Right lobe of liver (tissue), 6 donors: ENCODE results near the gene F2R. TPM values are rescaled to one million over a fixed set of nuclear protein-coding genes. Genes with fewer than 3 reads are reported as not detected.
A peak's percentile ranks its signal among the peaks of the same experiment; 100 is the strongest.

ENCODE experiments used
- ATAC-seq, 4 donors: fragments of 200-7000 bp; cut with Tn5 transposase; one replicate each; pipeline ENCODE4 v1.9.1; 2020; ENCODE audit warnings: mild to moderate bottlenecking in 4 of 4, moderate library complexity in 4 of 4
- DNase-seq, 3 donors: peaks; one replicate each; pipeline ENCODE4 v3.0.0-alpha.2; 2020
- H3K27ac ChIP-seq, 3 donors: fragments of 200-600 bp; one replicate each; pipeline ENCODE4 v1.8.0; 2022
- H3K27me3 ChIP-seq, 2 donors: fragments of 200-600 bp; one replicate each; pipeline ENCODE4 v1.8.0; 2022
- H3K36me3 ChIP-seq, 4 donors: fragments of 200-600 bp; sonication (generic) in 1 of 4; one replicate each; pipeline versions ENCODE4 v1.5.1 to v1.8.0; 2017 to 2022; ENCODE audit warnings: control low read depth in 1 of 4
- H3K4me1 ChIP-seq, 4 donors: fragments of 200-600 bp; sonication (generic) in 1 of 4; one replicate each; pipeline versions ENCODE4 v1.5.1 to v1.8.0; 2017 to 2022; ENCODE audit warnings: control low read depth in 1 of 4
- H3K4me3 ChIP-seq, 3 donors: fragments of 200-600 bp; one replicate each; pipeline ENCODE4 v1.8.0; 2022
- H3K9me3 ChIP-seq, 4 donors: fragments of 200-600 bp; sonication (generic) in 1 of 4; one replicate each; pipeline versions ENCODE4 v1.5.1 to v1.8.0; 2017 to 2022; ENCODE audit warnings: control low read depth in 1 of 4
- POLR2A ChIP-seq: fragments of 450-650 bp; IDR thresholded peaks from one replicate; pipeline ENCODE4 v1.6.1; 2017; ENCODE audit warnings: antibody characterized with exemption, mild to moderate bottlenecking
- WGBS: methylation state at CpG from one replicate; pipeline ENCODE4 v1.1.6; 2018; ENCODE audit warnings: low coverage, low lambda C conversion rate; ENCODE audit not compliant: insufficient coverage; ENCODE audit errors: missing lambda C conversion rate; 5-methylcytosine and 5-hydroxymethylcytosine counted together
- intact Hi-C, 2 donors: fragments of 100-400 bp; cut with DNase I; formaldehyde crosslinking; loops; one replicate each; pipeline versions ENCODE4 v1.11.2 to v1.14.1; 2022
- total RNA-seq, 6 experiments: library from RNA; depleted of rRNA in 2 of 6; stranded (reverse); fragments of >200 nt in 2 of 6; fragmentation: NEBNext Ultra II Directional in 3 of 6; extraction: Animal tissue kit (Norgen Biotek cat#: 25700) in 3 of 6; gene quantifications; one replicate each; pipeline versions ENCODE4 v1.1.0 to v1.2.4, GENCODE V29; 2016 to 2023
- TF ChIP-seq, protein P1 (sequence below), 4 donors: fragments of 200-600 bp in 3 of 4; fragments of 450-650 bp in 1 of 4; IDR thresholded peaks; one replicate each; pipeline versions ENCODE4 v1.5.1 to v1.8.0; 2016 to 2022; ENCODE audit warnings: antibody characterized with exemption in 4 of 4, mild to moderate bottlenecking in 2 of 4
- donor health status: DM: no; HTN: yes; CAD: no.
- donor health status: DM: no; HTN: no; CAD: no.
- donor health status: DM: no; HTN: no; CAD: no.
- donor health status: DM: no; HTN: yes; CAD: no.
- donor health status: DM: no; HTN: yes; CAD: no.

F2R gene
- total RNA-seq, 6 experiments from 2014 or later: 3.5 to 18.4 (median 11.4) TPM

DNA sequence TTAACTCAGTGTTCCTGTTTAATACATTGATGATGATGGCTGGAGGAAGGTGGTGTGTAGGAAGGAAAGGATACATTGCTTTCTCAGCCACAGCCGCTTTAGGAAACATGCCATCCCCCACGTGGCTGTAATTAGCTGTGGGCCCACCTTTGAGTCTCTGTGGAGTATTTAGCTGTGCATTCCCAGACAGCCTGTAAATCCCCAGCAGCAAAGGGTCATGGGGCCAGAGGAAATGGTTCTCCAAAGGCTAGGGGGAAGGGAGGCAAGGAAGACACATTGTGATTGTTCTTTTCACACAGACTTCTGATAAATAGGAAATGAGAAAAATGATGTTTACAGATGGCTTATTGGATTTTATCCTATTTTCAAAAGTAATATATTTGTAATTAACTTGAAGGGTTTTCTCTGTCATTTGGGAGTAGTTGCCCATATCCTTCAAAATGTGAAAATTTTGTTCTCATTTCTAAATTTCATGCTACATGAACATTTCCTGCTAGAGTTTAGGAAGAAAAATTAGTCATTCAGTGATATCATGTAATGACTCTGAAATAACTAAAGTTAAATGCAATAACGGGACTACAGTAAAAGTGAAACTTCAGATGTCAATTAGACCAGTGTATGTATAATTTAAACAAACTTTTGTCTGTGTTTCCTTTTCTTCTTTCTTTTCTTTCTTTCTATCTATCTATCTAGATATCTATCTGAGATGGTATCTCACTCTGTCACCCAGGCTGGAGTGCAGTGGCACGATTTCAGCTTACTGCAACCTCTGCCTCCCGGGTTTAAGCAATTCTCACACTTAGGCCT is 24.3 kb upstream of the F2R start:
- no peak overlapping the region for H3K4me3 ChIP-seq
- H3K36me3 ChIP-seq: peaks cover 0 to 38% (median 16%) of the 10 kb centered on the region in 4 donors
- TF ChIP-seq, protein P1, sequence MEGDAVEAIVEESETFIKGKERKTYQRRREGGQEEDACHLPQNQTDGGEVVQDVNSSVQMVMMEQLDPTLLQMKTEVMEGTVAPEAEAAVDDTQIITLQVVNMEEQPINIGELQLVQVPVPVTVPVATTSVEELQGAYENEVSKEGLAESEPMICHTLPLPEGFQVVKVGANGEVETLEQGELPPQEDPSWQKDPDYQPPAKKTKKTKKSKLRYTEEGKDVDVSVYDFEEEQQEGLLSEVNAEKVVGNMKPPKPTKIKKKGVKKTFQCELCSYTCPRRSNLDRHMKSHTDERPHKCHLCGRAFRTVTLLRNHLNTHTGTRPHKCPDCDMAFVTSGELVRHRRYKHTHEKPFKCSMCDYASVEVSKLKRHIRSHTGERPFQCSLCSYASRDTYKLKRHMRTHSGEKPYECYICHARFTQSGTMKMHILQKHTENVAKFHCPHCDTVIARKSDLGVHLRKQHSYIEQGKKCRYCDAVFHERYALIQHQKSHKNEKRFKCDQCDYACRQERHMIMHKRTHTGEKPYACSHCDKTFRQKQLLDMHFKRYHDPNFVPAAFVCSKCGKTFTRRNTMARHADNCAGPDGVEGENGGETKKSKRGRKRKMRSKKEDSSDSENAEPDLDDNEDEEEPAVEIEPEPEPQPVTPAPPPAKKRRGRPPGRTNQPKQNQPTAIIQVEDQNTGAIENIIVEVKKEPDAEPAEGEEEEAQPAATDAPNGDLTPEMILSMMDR (IDR thresholded peaks at IDR 0.05): no peak
- TF ChIP-seq POLR2A: no peak
- 47% methylated on average over 4 of the region's 5 CpGs for WGBS
- H3K4me1 ChIP-seq: no peaks in the 10 kb centered on the region
- ATAC-seq: peak; percentile 58 to 86 (median 72)
- H3K9me3 ChIP-seq: no peaks in the 10 kb centered on the region
- H3K27me3 ChIP-seq: no peaks in the 10 kb centered on the region
- peak in 1 of 3 donors; percentile 27 for DNase-seq
- peak overlapping the region; percentile 6 to 60 (median 21) for H3K27ac ChIP-seq
- intact Hi-C loops: no loop called here

DNA sequence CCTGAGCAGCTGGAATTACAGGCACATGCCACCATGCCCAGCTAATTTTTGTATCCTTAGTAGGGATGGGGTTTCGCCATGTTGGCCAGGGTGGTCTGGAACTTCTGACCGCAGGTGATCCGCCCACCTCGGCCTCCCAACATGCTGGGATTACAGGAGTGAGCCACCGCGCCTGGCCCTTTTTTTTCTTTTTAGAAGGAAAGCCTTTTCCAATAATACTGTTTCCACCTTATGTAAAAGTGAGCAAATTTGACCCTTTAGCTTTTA is 23.7 kb upstream of the F2R start:
- Histone ChIP-seq H3K9me3 (no peaks in the 10 kb centered on the region), H3K4me3 (no peak overlapping the region), H3K27me3 (no peaks in the 10 kb centered on the region), H3K27ac (peak overlapping the region in 2 of 3 donors; percentile 21 to 60), H3K4me1 (no peaks in the 10 kb centered on the region), H3K36me3 (peaks cover 0 to 36% (median 16%) of the 10 kb centered on the region in 4 donors)
- intact Hi-C loops: no loop called here
- ATAC-seq (no peak), DNase-seq (no peak)
- whole genome bisulfite sequencing: 93% methylated on average over 5 of the region's 6 CpGs
- TF ChIP-seq, protein P1 (IDR thresholded peaks at IDR 0.05): no peak
- no peak for TF ChIP-seq POLR2A

DNA sequence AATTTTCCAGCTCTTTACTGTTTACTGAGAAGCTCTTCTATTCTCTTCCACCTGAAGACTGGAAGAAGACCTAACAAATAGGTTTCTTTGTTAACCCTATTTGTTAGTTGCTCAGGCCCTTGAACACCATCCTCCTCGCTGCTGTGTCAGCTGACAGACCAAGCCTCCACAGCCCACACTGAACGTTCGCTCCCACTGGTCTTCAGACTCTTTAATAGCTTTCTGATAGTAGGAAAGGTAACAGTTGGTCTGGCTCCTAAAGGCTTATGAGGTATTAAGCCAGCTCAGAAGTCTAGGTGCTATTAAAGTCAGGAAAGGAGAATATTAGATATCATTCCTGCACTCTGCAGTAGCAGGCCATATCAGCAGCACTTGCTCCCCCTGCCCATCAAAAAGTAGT is 23.3 kb upstream of the F2R start:
- H3K27me3 ChIP-seq: no peaks in the 10 kb centered on the region
- ATAC-seq: no peak
- WGBS: 92% methylated on average over 3 of the region's 3 CpGs
- H3K27ac ChIP-seq: peak overlapping the region in 2 of 3 donors; percentile 21 to 60
- no peaks in the 10 kb centered on the region for H3K9me3 ChIP-seq
- TF ChIP-seq POLR2A: no peak
- TF ChIP-seq, protein P1 (IDR thresholded peaks at IDR 0.05): no peak
- H3K4me1 ChIP-seq: no peaks in the 10 kb centered on the region
- no peak overlapping the region for H3K4me3 ChIP-seq
- H3K36me3 ChIP-seq: peaks cover 0 to 33% (median 16%) of the 10 kb centered on the region in 4 donors
- DNase-seq: no peak
- intact Hi-C loops: no loop called here

DNA sequence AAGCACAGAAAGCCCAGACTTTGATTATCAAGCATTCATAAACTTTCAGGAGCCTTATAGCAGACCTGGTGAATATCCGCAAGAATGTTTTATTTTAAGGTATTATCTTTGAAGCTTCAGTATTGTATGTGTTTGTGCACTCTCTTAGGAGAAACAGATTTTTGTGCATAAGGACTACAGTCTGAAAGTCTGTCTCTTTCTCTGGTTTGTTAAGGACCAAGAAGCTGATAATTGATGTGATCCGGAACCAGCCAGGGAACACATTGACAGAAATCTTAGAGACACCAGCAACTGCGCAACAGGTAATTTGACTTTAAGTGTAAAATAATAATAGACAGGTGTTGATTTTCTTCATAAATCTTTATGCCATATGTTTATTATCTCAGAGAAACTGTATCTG is 22.8 kb upstream of the F2R start:
- Histone ChIP-seq H3K9me3 (no peaks in the 10 kb centered on the region), H3K4me3 (no peak overlapping the region), H3K4me1 (no peaks in the 10 kb centered on the region), H3K27ac (no peak overlapping the region), H3K36me3 (peaks cover 0 to 36% (median 16%) of the 10 kb centered on the region in 4 donors), H3K27me3 (no peaks in the 10 kb centered on the region)
- DNase-seq (no peak), ATAC-seq (no peak)
- 62% methylated on average over 3 of the region's 3 CpGs for WGBS
- TF ChIP-seq, protein P1 (IDR thresholded peaks at IDR 0.05): no peak
- no peak for TF ChIP-seq POLR2A
- intact Hi-C loops: no loop called here
